ENCODE results near the gene CD80.

The CD80 gene

GRCh38 chr3:119548341-119548740 lies 11.1 kb downstream of the CD80 start:
- DNase-seq (ENCODE audit: low read depth, low spot score), result no peak

GRCh38 chr3:119547227-119547626 lies 12.2 kb downstream of the CD80 start:
- DNase-seq (ENCODE audit: low read depth, low spot score), result no peak

GRCh38 chr3:119543147-119543546 lies 16.3 kb downstream of the CD80 start:
- DNase-seq (ENCODE audit: low read depth, low spot score), result no peak

- no peak for DNase-seq (ENCODE audit: low read depth, low spot score)
Observed at GRCh38 chr3:119542168-119542767, 17.1 kb downstream of the CD80 start.

- no peak for DNase-seq (ENCODE audit: low read depth, low spot score)
Observed at GRCh38 chr3:119541547-119541946, 17.9 kb downstream of the CD80 start.

- DNase-seq (ENCODE audit: low read depth, low spot score), result no peak
Observed at GRCh38 chr3:119538772-119539171, 20.6 kb downstream of the CD80 start.

GRCh38 chr3:119536757-119537156 lies 22.7 kb downstream of the CD80 start:
- no peak for DNase-seq (ENCODE audit: low read depth, low spot score)

- no peak for DNase-seq (ENCODE audit: low read depth, low spot score)
Observed at GRCh38 chr3:119534296-119534695, 25.1 kb downstream of the CD80 start.

- DNase-seq (ENCODE audit: low read depth, low spot score), result no peak
Observed at GRCh38 chr3:119531151-119531550, 28.3 kb downstream of the CD80 start.

- DNase-seq (ENCODE audit: low read depth, low spot score), result no peak
Observed at GRCh38 chr3:119530456-119530855, 29.0 kb downstream of the CD80 start.

- DNase-seq (ENCODE audit: low read depth, low spot score), result no peak
Observed at GRCh38 chr3:119529883-119530282, 29.5 kb downstream of the CD80 start.

- DNase-seq (ENCODE audit: low read depth, low spot score), result no peak
Observed at GRCh38 chr3:119527714-119528113, 31.7 kb downstream of the CD80 start.

GRCh38 chr3:119524931-119525662 lies 34.3 kb downstream of the CD80 start:
- no peak for DNase-seq (ENCODE audit: low read depth, low spot score)

- no peak for DNase-seq (ENCODE audit: low read depth, low spot score)
Observed at GRCh38 chr3:119518026-119518425, 41.4 kb downstream of the CD80 start.

GRCh38 chr3:119517112-119517511 lies 42.3 kb downstream of the CD80 start:
- DNase-seq (ENCODE audit: low read depth, low spot score), result no peak

GRCh38 chr3:119514637-119515036 lies 44.8 kb downstream of the CD80 start:
- no peak for DNase-seq (ENCODE audit: low read depth, low spot score)

GRCh38 chr3:119510690-119511089 lies 48.7 kb downstream of the CD80 start:
- no peak for DNase-seq (ENCODE audit: low read depth, low spot score)

GRCh38 chr3:119508172-119508845 lies 51.1 kb downstream of the CD80 start:
- DNase-seq (ENCODE audit: low read depth, low spot score), result no peak

GRCh38 chr3:119507404-119507803 lies 52.0 kb downstream of the CD80 start:
- DNase-seq (ENCODE audit: low read depth, low spot score), result no peak

GRCh38 chr3:119506631-119507030 lies 52.8 kb downstream of the CD80 start:
- DNase-seq (ENCODE audit: low read depth, low spot score), result no peak

- DNase-seq (ENCODE audit: low read depth, low spot score), result no peak
Observed at GRCh38 chr3:119500901-119501300, 58.5 kb downstream of the CD80 start.

- DNase-seq (ENCODE audit: low read depth, low spot score), result no peak
Observed at GRCh38 chr3:119500265-119500664, 59.1 kb downstream of the CD80 start.
